Measurements from ENCODE around the gene PDIA6.

DNA sequence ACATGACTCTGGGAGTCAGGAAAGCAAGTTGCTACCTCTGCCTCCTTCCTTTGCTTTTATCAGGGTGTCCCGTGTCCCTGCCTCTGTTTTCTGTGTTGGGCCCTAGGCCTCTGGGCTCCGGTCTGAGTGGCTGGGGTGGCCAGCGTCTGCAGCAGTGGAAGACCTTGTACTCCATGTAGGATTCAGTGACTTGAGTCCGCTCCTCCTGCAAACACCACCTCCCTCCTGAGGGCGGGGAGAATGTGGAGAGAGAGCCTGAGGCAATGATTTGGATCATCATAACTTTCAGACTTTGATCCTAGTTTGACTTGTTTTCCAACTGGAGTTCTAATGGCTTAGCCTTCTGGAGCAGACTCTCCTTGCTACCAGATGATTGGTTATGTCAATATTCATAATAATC lies 60.3 kb downstream of the PDIA6 start:
- TF ChIP-seq, protein P1, sequence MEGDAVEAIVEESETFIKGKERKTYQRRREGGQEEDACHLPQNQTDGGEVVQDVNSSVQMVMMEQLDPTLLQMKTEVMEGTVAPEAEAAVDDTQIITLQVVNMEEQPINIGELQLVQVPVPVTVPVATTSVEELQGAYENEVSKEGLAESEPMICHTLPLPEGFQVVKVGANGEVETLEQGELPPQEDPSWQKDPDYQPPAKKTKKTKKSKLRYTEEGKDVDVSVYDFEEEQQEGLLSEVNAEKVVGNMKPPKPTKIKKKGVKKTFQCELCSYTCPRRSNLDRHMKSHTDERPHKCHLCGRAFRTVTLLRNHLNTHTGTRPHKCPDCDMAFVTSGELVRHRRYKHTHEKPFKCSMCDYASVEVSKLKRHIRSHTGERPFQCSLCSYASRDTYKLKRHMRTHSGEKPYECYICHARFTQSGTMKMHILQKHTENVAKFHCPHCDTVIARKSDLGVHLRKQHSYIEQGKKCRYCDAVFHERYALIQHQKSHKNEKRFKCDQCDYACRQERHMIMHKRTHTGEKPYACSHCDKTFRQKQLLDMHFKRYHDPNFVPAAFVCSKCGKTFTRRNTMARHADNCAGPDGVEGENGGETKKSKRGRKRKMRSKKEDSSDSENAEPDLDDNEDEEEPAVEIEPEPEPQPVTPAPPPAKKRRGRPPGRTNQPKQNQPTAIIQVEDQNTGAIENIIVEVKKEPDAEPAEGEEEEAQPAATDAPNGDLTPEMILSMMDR (IDR thresholded peaks at IDR 0.05), result no peak
- no peak for TF ChIP-seq POLR2A (IDR thresholded peaks at IDR 0.05)
